Ascending aorta (tissue), 2 donors: ENCODE measurements around the gene SDK1. TPM values are rescaled to one million over a fixed set of nuclear protein-coding genes. Genes with fewer than 3 reads are reported as not detected.

Experiments used
- DNase-seq, 2 donors: peaks; one replicate each; pipeline ENCODE4 v3.0.0-alpha.2; 2019; ENCODE audit warnings: low spot score in 2 of 2
- H3K27ac ChIP-seq, 2 donors: fragments of 200-600 bp; sonication (generic); one replicate each; pipeline ENCODE4 v1.5.1; 2016 to 2017; ENCODE audit warnings: mild to moderate bottlenecking in 1 of 2
- H3K27me3 ChIP-seq: fragments of 200-600 bp; sonication (generic); one replicate; pipeline ENCODE4 v1.5.1; 2017
- H3K36me3 ChIP-seq, 2 donors: fragments of 200-600 bp; sonication (generic); one replicate each; pipeline ENCODE4 v1.5.1; 2016
- H3K4me1 ChIP-seq, 2 donors: fragments of 200-600 bp; sonication (generic); one replicate each; pipeline ENCODE4 v1.5.1; 2016 to 2017; ENCODE audit warnings: mild to moderate bottlenecking in 1 of 2
- H3K4me3 ChIP-seq, 2 donors: fragments of 200-600 bp; sonication (generic); one replicate each; pipeline ENCODE4 v1.5.1; 2016 to 2017; ENCODE audit warnings: mild to moderate bottlenecking in 1 of 2
- H3K9me3 ChIP-seq, 2 donors: fragments of 200-600 bp; sonication (generic); one replicate each; pipeline ENCODE4 v1.5.1; 2016
- CTCF ChIP-seq, 3 experiments: fragments of 200-600 bp in 2 of 3; fragments of 450-650 bp in 1 of 3; sonication (generic) in 2 of 3; IDR thresholded peaks; one replicate each; pipeline ENCODE4 v1.5.1; 2016 to 2019; ENCODE audit warnings: antibody characterized with exemption in 3 of 3, mild to moderate bottlenecking in 1 of 3, moderate library complexity in 1 of 3
- intact Hi-C: fragments of 100-400 bp; cut with DNase I; formaldehyde crosslinking; loops from one replicate; pipeline ENCODE4 v1.15.1; 2023
- total RNA-seq: library from RNA; depleted of rRNA; stranded (reverse); fragments of >200 nt; gene quantifications from one replicate; pipeline ENCODE4 v1.1.0, GENCODE V29; 2016

SDK1 gene
- total RNA-seq, 1 donor from 2014 or later, result 13.3 TPM

- peaks cover 3 to 16% of the 10 kb centered on the region in 2 donors for H3K36me3 ChIP-seq
- H3K27ac ChIP-seq, result no peak overlapping the region
- H3K27me3 ChIP-seq, result no peaks in the 10 kb centered on the region
- H3K4me1 ChIP-seq, result peaks cover 0 to 4% of the 10 kb centered on the region in 2 donors
- intact Hi-C loops, result no loop called here
- TF ChIP-seq CTCF (IDR thresholded peaks at IDR 0.05), result no peak
- no peaks in the 10 kb centered on the region for H3K9me3 ChIP-seq
- DNase-seq, result no peak
- H3K4me3 ChIP-seq, result no peak overlapping the region
Measured at GRCh38 chr7:4179688-4180380, 878.8 kb downstream of the SDK1 start.

GRCh38 chr7:4181446-4181845, 880.4 kb downstream of the SDK1 start:
- no peak for TF ChIP-seq CTCF (IDR thresholded peaks at IDR 0.05)
- H3K27me3 ChIP-seq, result no peaks in the 10 kb centered on the region
- H3K27ac ChIP-seq, result no peak overlapping the region
- no peak for DNase-seq
- H3K36me3 ChIP-seq, result peaks cover 3 to 16% of the 10 kb centered on the region in 2 donors
- intact Hi-C loops, result no loop called here
- H3K9me3 ChIP-seq, result no peaks in the 10 kb centered on the region
- H3K4me1 ChIP-seq, result peaks cover 0 to 4% of the 10 kb centered on the region in 2 donors
- H3K4me3 ChIP-seq, result no peak overlapping the region

- Histone ChIP-seq H3K36me3 (peaks cover 3 to 16% of the 10 kb centered on the region in 2 donors), H3K9me3 (no peaks in the 10 kb centered on the region), H3K27ac (no peak overlapping the region), H3K4me3 (no peak overlapping the region), H3K27me3 (no peaks in the 10 kb centered on the region), H3K4me1 (peaks cover 0 to 4% of the 10 kb centered on the region in 2 donors)
- TF ChIP-seq CTCF (IDR thresholded peaks at IDR 0.05), result no peak
- DNase-seq, result no peak
- intact Hi-C loops, result no loop called here
Measured at GRCh38 chr7:4182605-4183300, 881.7 kb downstream of the SDK1 start.

GRCh38 chr7:4184653-4185052, 883.6 kb downstream of the SDK1 start:
- no peak overlapping the region for H3K27ac ChIP-seq
- H3K4me3 ChIP-seq, result no peak overlapping the region
- no peaks in the 10 kb centered on the region for H3K27me3 ChIP-seq
- intact Hi-C loops, result no loop called here
- DNase-seq, result no peak
- no peak for TF ChIP-seq CTCF (IDR thresholded peaks at IDR 0.05)
- H3K36me3 ChIP-seq, result no peaks in the 10 kb centered on the region
- H3K9me3 ChIP-seq, result no peaks in the 10 kb centered on the region
- peaks cover 0 to 7% of the 10 kb centered on the region in 2 donors for H3K4me1 ChIP-seq

GRCh38 chr7:4185136-4185535, 884.1 kb downstream of the SDK1 start:
- no peak overlapping the region for H3K27ac ChIP-seq
- H3K36me3 ChIP-seq, result no peaks in the 10 kb centered on the region
- DNase-seq, result no peak
- no peaks in the 10 kb centered on the region for H3K27me3 ChIP-seq
- H3K9me3 ChIP-seq, result no peaks in the 10 kb centered on the region
- no peak for TF ChIP-seq CTCF (IDR thresholded peaks at IDR 0.05)
- intact Hi-C loops, result no loop called here
- H3K4me3 ChIP-seq, result no peak overlapping the region
- H3K4me1 ChIP-seq, result peaks cover 0 to 7% of the 10 kb centered on the region in 2 donors
